Measurements from ENCODE around the gene ATG16L2. TPM values are rescaled to one million over a fixed set of nuclear protein-coding genes. Genes with fewer than 3 reads are reported as not detected.
A peak's percentile ranks its signal among the peaks of the same experiment; 100 is the strongest.

Gene ATG16L2
- total and polyA plus RNA-seq, 2 of the 4 experiments (the other 2 are of a cell fraction) = 1.3 to 12.7 TPM

- TF ChIP-seq MAZ (IDR thresholded peaks at IDR 0.05; ENCODE audit: borderline replicate concordance, low read depth, low read length) = peak; percentile 51; the same call in 1 of the 2 replicates
- no peak for TF ChIP-seq CEBPB (IDR thresholded peaks at IDR 0.05; ENCODE audit: low read depth, low read length)
These were observed 17.5 kb downstream of the ATG16L2 start (continued) for GRCh38 chr11:72831521-72832300.

GRCh38 chr11:72832301-72833082 lies 18.3 kb downstream of the ATG16L2 start:
- POLR2A ChIA-PET (ENCODE audit: unreplicated experiment) = no interaction called here
- no peak for TF ChIP-seq CEBPB (IDR thresholded peaks at IDR 0.05; ENCODE audit: low read depth, low read length)
- TF ChIP-seq NFE2L2 (IDR thresholded peaks at IDR 0.05; ENCODE audit: low read depth, low read length) = no peak
- TF ChIP-seq POLR2A (IDR thresholded peaks at IDR 0.05; ENCODE audit: low read depth, low read length) = no peak
- no peak for TF ChIP-seq RCOR1 (IDR thresholded peaks at IDR 0.05; ENCODE audit: insufficient replicate concordance, low read length)
- TF ChIP-seq RAD21 (IDR thresholded peaks at IDR 0.05; ENCODE audit: low read length) = no peak
- TF ChIP-seq MAZ (IDR thresholded peaks at IDR 0.05; ENCODE audit: borderline replicate concordance, low read depth, low read length) = no peak
- no peak for TF ChIP-seq MXI1 (IDR thresholded peaks at IDR 0.05; ENCODE audit: borderline replicate concordance, low read depth, low read length)
- TF ChIP-seq BHLHE40 (IDR thresholded peaks at IDR 0.05; ENCODE audit: low read depth, low read length) = no peak
- TF ChIP-seq MAFK (IDR thresholded peaks at IDR 0.05; ENCODE audit: low read depth, low read length) = no peak
- TF ChIP-seq CTCF (conservative IDR thresholded peaks at IDR 0.05; ENCODE audit: low read depth, low read length) = no peak
- no peak for TF ChIP-seq RFX5 (IDR thresholded peaks at IDR 0.05; ENCODE audit: low read depth, low read length)
- TF ChIP-seq USF2 (IDR thresholded peaks at IDR 0.05; ENCODE audit: low read depth, low read length) = no peak

More at GRCh38 chr11:72832301-72833082, 18.3 kb downstream of the ATG16L2 start:
- ATAC-seq (ENCODE audit: low read depth) (no peak), DNase-seq (no peak)
- H3K4ac ChIP-seq (ENCODE audit: low read depth, low read length) = 0 out of 2 replicates have a peak overlapping the region, but pooled peaks have one; percentile 2
- H3K27me3 ChIP-seq (ENCODE audit: control insufficient read depth, insufficient read depth, low read length) = no peaks in the 10 kb centered on the region
- no peak overlapping the region for H3K9ac ChIP-seq (ENCODE audit: low read depth, low read length)
- peaks cover 0 to 12% of the 10 kb centered on the region in 2 experiments; a peak in 1 of 4 replicates for H3K79me1 ChIP-seq (ENCODE audit: low read depth in 1 of 2, low read length in 2 of 2)
- in situ Hi-C loops (cut with MboI; ENCODE audit: low sequenced_read_pairs) (loop anchor here (5.0 kb wide), 2 partner anchors 345 to 455 kb away; no protein-coding TSS in a partner anchor), intact Hi-C loops (cut with micrococcal nuclease) (no loop called here), dilution Hi-C loops (cut with HindIII; ENCODE audit: low sequenced_read_pairs, unreplicated experiment) (no loop called here)
- H3K4me2 ChIP-seq (ENCODE audit: low read depth, low read length) = no peak overlapping the region
- H4K20me1 ChIP-seq (ENCODE audit: insufficient read depth, low read length) = no peaks in the 10 kb centered on the region
- no peak overlapping the region for H3K14ac ChIP-seq (replicated peaks; ENCODE audit: low read depth, low read length)
- peaks cover 9% of the 10 kb centered on the region for H3K4me1 ChIP-seq (ENCODE audit: control insufficient read depth, insufficient read depth, low read length)
- H3K56ac ChIP-seq (ENCODE audit: extremely low read depth, insufficient read depth, low read length) = no peak overlapping the region; the same call in 1 of the 2 replicates
- H4K5ac ChIP-seq (ENCODE audit: low read depth, low read length) = no peak overlapping the region
- H2BK5ac ChIP-seq (ENCODE audit: low read depth, low read length, poor library complexity, severe bottlenecking) = no peak overlapping the region
- no peak overlapping the region for H2BK120ac ChIP-seq (ENCODE audit: low read depth, low read length)
- H2AFZ ChIP-seq (replicated peaks; ENCODE audit: low read length, poor library complexity) = no peak overlapping the region
- H3K36me3 ChIP-seq (ENCODE audit: control insufficient read depth, insufficient read depth, low read length) = peaks cover 2% of the 10 kb centered on the region; the same call in 1 of the 2 replicates
- no peak overlapping the region for H3K4me3 ChIP-seq (ENCODE audit: insufficient read depth, low read depth, low read length)
- no peak overlapping the region for H3K23ac ChIP-seq (ENCODE audit: low read depth, low read length)
- H2AK5ac ChIP-seq (ENCODE audit: low read depth, low read length) = peak overlapping the region; percentile 37; the same call in 1 of the 2 replicates
- H3K9me3 ChIP-seq (ENCODE audit: control insufficient read depth, insufficient read depth, low read length) = no peaks in the 10 kb centered on the region
- H2BK15ac ChIP-seq (ENCODE audit: low read depth, low read length) = no peak overlapping the region
- H2AK9ac ChIP-seq (replicated peaks; ENCODE audit: low read depth, low read length, poor library complexity) = no peak overlapping the region
- H3K9me1 ChIP-seq (ENCODE audit: insufficient read depth, low read length) = peaks cover 5% of the 10 kb centered on the region
- CTCF ChIA-PET = interaction anchor here (1.0 to 3.2 kb wide), 5 partner anchors 9 to 410 kb away, joined by 3 to 19 read pairs (median 4); no protein-coding TSS in a partner anchor
- WGBS, 2 experiments (ENCODE audit: extremely low coverage in 2 of 2, insufficient read length in 1 of 2) = 81% methylated on average over 3 of the region's 9 CpGs; no CpG with 5 or more reads in 1 of the 2 experiments
- no TSS peak for BruUV-seq (replicated peaks)
- H3K18ac ChIP-seq (ENCODE audit: low read depth, low read length) = no peak overlapping the region
- H4K8ac ChIP-seq (ENCODE audit: low read depth in 2 of 2, low read length in 2 of 2) = no peak overlapping the region
- no peak overlapping the region; the same call in 1 of the 2 replicates for H4K91ac ChIP-seq (ENCODE audit: insufficient read depth, low read depth, low read length)
- no peak overlapping the region for H3K27ac ChIP-seq (ENCODE audit: insufficient read depth, low read length)
- no peak overlapping the region for H2BK20ac ChIP-seq (ENCODE audit: low read depth, low read length)

Data from IMR-90 (cell line).